MCF 10A (cell line): ENCODE data around the gene REV3L. TPM values are rescaled to one million over a fixed set of nuclear protein-coding genes. Genes with fewer than 3 reads are reported as not detected.

Experiments
- BruUV-seq: library from RNA; stranded (reverse); fragments of 400-500 nt; replicated peaks from 2 replicates; lab custom pipeline; 2021; lab: Mats Ljungman, UMichigan
- CTCF ChIA-PET: fragments of 300-600 bp; sonication (Branson Sonifier 250); formaldehyde crosslinking; extraction: SDS; loops from one replicate; lab custom pipeline; 2021; ENCODE audit warnings: antibody characterized with exemption, inconsistent platforms; lab: Yijun Ruan, JAX
- POLR2A ChIA-PET: fragments of 300-600, 350-650 bp; sonication (Branson Sonifier 250); formaldehyde crosslinking; extraction: SDS; loops from one replicate; lab custom pipeline; 2020; ENCODE audit warnings: antibody characterized with exemption, inconsistent platforms; lab: Yijun Ruan, JAX
- DNase-seq: peaks from one replicate; pipeline ENCODE4 v3.0.0-alpha.2; 2018; ENCODE audit not compliant: unreplicated experiment
- H3K27ac Mint-ChIP-seq: one replicate; pipeline ENCODE4 v1.8.0; 2022; ENCODE audit warnings: mild to moderate bottlenecking, low read depth, mixed read lengths; ENCODE audit not compliant: unreplicated experiment
- H3K27me3 Mint-ChIP-seq: one replicate; pipeline ENCODE4 v1.8.0; 2022; ENCODE audit warnings: mixed read lengths; ENCODE audit not compliant: insufficient read depth, unreplicated experiment
- H3K36me3 Mint-ChIP-seq: one replicate; pipeline ENCODE4 v1.8.0; 2022; ENCODE audit warnings: mild to moderate bottlenecking, moderate library complexity, mixed read lengths; ENCODE audit not compliant: insufficient read depth, unreplicated experiment
- H3K4me1 Mint-ChIP-seq: one replicate; pipeline ENCODE4 v1.8.0; 2022; ENCODE audit warnings: mixed read lengths; ENCODE audit not compliant: insufficient read depth, unreplicated experiment
- H3K4me3 Mint-ChIP-seq: one replicate; pipeline ENCODE4 v1.8.0; 2022; ENCODE audit warnings: mild to moderate bottlenecking, moderate library complexity, mixed read lengths; ENCODE audit not compliant: unreplicated experiment
- H3K9me3 Mint-ChIP-seq: one replicate; pipeline ENCODE4 v1.8.0; 2022; ENCODE audit warnings: mixed read lengths; ENCODE audit not compliant: unreplicated experiment
- CTCF ChIP-seq: fragments of 200-600 bp; IDR thresholded peaks from one replicate; pipeline ENCODE4 v1.8.0; 2022; ENCODE audit warnings: antibody characterized with exemption, mild to moderate bottlenecking; ENCODE audit not compliant: unreplicated experiment
- intact Hi-C: fragments of 100-400 bp; cut with micrococcal nuclease; formaldehyde crosslinking; loops from 2 replicates; pipeline ENCODE4 v1.14.1; 2022
- total RNA-seq: library from RNA; stranded (reverse); gene quantifications from 2 replicates; pipeline ENCODE4 v1.2.3, GENCODE V29; 2022

The REV3L gene
- total RNA-seq, 1 experiment from 2014 or later, result 31.2 TPM

GRCh38 chr6:111441678-111442243 is 41.3 kb downstream of the REV3L start:
- Mint-ChIP-seq H3K27ac (no peak overlapping the region), H3K4me3 (no peak overlapping the region), H3K27me3 (no peaks in the 10 kb centered on the region), H3K9me3 (no peaks in the 10 kb centered on the region), H3K4me1 (peaks cover 6% of the 10 kb centered on the region), H3K36me3 (peaks cover 5% of the 10 kb centered on the region)
- BruUV-seq, result no TSS peak
- no peak for DNase-seq
- ChIA-PET POLR2A (interaction anchor here (1.0 kb wide), 1 partner anchor 13 kb away, joined by 3 read pairs; no protein-coding TSS in a partner anchor), CTCF (no interaction called here)
- no peak for TF ChIP-seq CTCF
- intact Hi-C loops, result no loop called here

- H3K9me3 Mint-ChIP-seq, result peaks cover 8% of the 10 kb centered on the region
- ChIA-PET POLR2A (no interaction called here), CTCF (no interaction called here)
- peaks cover 14% of the 10 kb centered on the region for H3K36me3 Mint-ChIP-seq
- TF ChIP-seq CTCF, result no peak
- no peak for DNase-seq
- H3K4me1 Mint-ChIP-seq, result no peaks in the 10 kb centered on the region
- no peak overlapping the region for H3K4me3 Mint-ChIP-seq
- intact Hi-C loops, result no loop called here
- H3K27me3 Mint-ChIP-seq, result no peaks in the 10 kb centered on the region
- BruUV-seq, result no TSS peak
- H3K27ac Mint-ChIP-seq, result no peak overlapping the region
These were observed 43.8 kb downstream of the REV3L start for GRCh38 chr6:111439171-111439570.

GRCh38 chr6:111437573-111437972 is 45.4 kb downstream of the REV3L start:
- Mint-ChIP-seq H3K27ac (no peak overlapping the region), H3K36me3 (peaks cover 19% of the 10 kb centered on the region), H3K4me1 (no peaks in the 10 kb centered on the region), H3K9me3 (peaks cover 8% of the 10 kb centered on the region), H3K4me3 (no peak overlapping the region), H3K27me3 (no peaks in the 10 kb centered on the region)
- BruUV-seq, result no TSS peak
- intact Hi-C loops, result no loop called here
- no peak for TF ChIP-seq CTCF
- ChIA-PET POLR2A (no interaction called here), CTCF (no interaction called here)
- no peak for DNase-seq

GRCh38 chr6:111432511-111432910 is 50.5 kb downstream of the REV3L start:
- peaks cover 23% of the 10 kb centered on the region for H3K36me3 Mint-ChIP-seq
- BruUV-seq, result no TSS peak
- CTCF ChIA-PET, result interaction anchor here (0.6 kb wide), 1 partner anchor 164 kb away, joined by 3 read pairs; no protein-coding TSS in a partner anchor

More at GRCh38 chr6:111432511-111432910, 50.5 kb downstream of the REV3L start:
- H3K27ac Mint-ChIP-seq, result no peak overlapping the region
- intact Hi-C loops, result no loop called here
- TF ChIP-seq CTCF, result no peak
- POLR2A ChIA-PET, result interaction anchor here (1.5 kb wide), 1 partner anchor 51 kb away, joined by 3 read pairs; the partner anchor contains the start of gene REV3L
- no peak overlapping the region for H3K4me3 Mint-ChIP-seq
- H3K9me3 Mint-ChIP-seq, result peaks cover 37% of the 10 kb centered on the region
- DNase-seq, result no peak
- H3K4me1 Mint-ChIP-seq, result peaks cover 8% of the 10 kb centered on the region
- no peaks in the 10 kb centered on the region for H3K27me3 Mint-ChIP-seq
